Measurements from ENCODE around the gene SCARF2. TPM values are rescaled to one million over a fixed set of nuclear protein-coding genes. Genes with fewer than 3 reads are reported as not detected.
"Not testable (repeated sequence)": the region's sequence is repeated elsewhere in the genome, so short reads cannot be mapped to it uniquely, and the experiment has no call there.

Gene SCARF2
- total RNA-seq, 1 donor from 2014 or later: 17.4 TPM

GRCh38 chr22:20414450-20414849, 23.2 kb downstream of the SCARF2 start:
- no peak for DNase-seq (ENCODE audit: extremely low read depth, low read depth, low spot score)

- DNase-seq (ENCODE audit: extremely low read depth, low read depth, low spot score): no peak
These were observed 23.6 kb downstream of the SCARF2 start for GRCh38 chr22:20414059-20414440.

- DNase-seq (ENCODE audit: extremely low read depth, low read depth, low spot score): no peak
These were observed 24.2 kb downstream of the SCARF2 start for GRCh38 chr22:20413217-20414058.

GRCh38 chr22:20412474-20413216, 25.0 kb downstream of the SCARF2 start:
- no peak for DNase-seq (ENCODE audit: extremely low read depth, low read depth, low spot score)

- DNase-seq (ENCODE audit: extremely low read depth, low read depth, low spot score): not testable (repeated sequence)
These were observed 28.2 kb downstream of the SCARF2 start for GRCh38 chr22:20409385-20409784.

- DNase-seq (ENCODE audit: extremely low read depth, low read depth, low spot score): no peak
These were observed 28.7 kb downstream of the SCARF2 start for GRCh38 chr22:20408891-20409290.

- DNase-seq (ENCODE audit: extremely low read depth, low read depth, low spot score): no peak
These were observed 29.8 kb downstream of the SCARF2 start for GRCh38 chr22:20407829-20408228.

GRCh38 chr22:20406686-20407408, 30.8 kb downstream of the SCARF2 start:
- DNase-seq (ENCODE audit: extremely low read depth, low read depth, low spot score): no peak

GRCh38 chr22:20405931-20406685, 31.5 kb downstream of the SCARF2 start:
- no peak for DNase-seq (ENCODE audit: extremely low read depth, low read depth, low spot score)

- no peak for DNase-seq (ENCODE audit: extremely low read depth, low read depth, low spot score)
These were observed 32.2 kb downstream of the SCARF2 start for GRCh38 chr22:20405291-20405930.

GRCh38 chr22:20404881-20405280, 32.7 kb downstream of the SCARF2 start:
- DNase-seq (ENCODE audit: extremely low read depth, low read depth, low spot score): no peak

GRCh38 chr22:20403779-20404140, 33.9 kb downstream of the SCARF2 start:
- DNase-seq (ENCODE audit: extremely low read depth, low read depth, low spot score): no peak

GRCh38 chr22:20402960-20403778, 34.5 kb downstream of the SCARF2 start:
- DNase-seq (ENCODE audit: extremely low read depth, low read depth, low spot score): no peak

GRCh38 chr22:20401376-20402014, 36.1 kb downstream of the SCARF2 start:
- DNase-seq (ENCODE audit: extremely low read depth, low read depth, low spot score): no peak

- no peak for DNase-seq (ENCODE audit: extremely low read depth, low read depth, low spot score)
These were observed 36.8 kb downstream of the SCARF2 start for GRCh38 chr22:20400606-20401375.

- DNase-seq (ENCODE audit: extremely low read depth, low read depth, low spot score): no peak
These were observed 37.6 kb downstream of the SCARF2 start for GRCh38 chr22:20399866-20400605.

GRCh38 chr22:20398420-20398819, 39.2 kb downstream of the SCARF2 start:
- no peak for DNase-seq (ENCODE audit: extremely low read depth, low read depth, low spot score)
